ENCODE results near the gene TNFRSF12A.

The TNFRSF12A gene

GRCh38 chr16:3000540-3000939, 19.6 kb upstream of the TNFRSF12A start:
- ChIA-PET CTCF (interaction anchor here (3.9 kb wide), 1 partner anchor 27 kb away, joined by 19 read pairs; no protein-coding TSS in a partner anchor), POLR2A (ENCODE audit: low non-redundant PET) (interaction anchor here (1.2 kb wide), 1 partner anchor 27 kb away, joined by 3 read pairs; no protein-coding TSS in a partner anchor)
- no peak overlapping the region for H3K27ac ChIP-seq
- no peak for TF ChIP-seq CTCF (conservative IDR thresholded peaks at IDR 0.05; ENCODE audit: low read depth)
- no peak for DNase-seq (ENCODE audit: low spot score)

GRCh38 chr16:3001316-3001715, 18.9 kb upstream of the TNFRSF12A start:
- POLR2A ChIA-PET (ENCODE audit: low non-redundant PET): interaction anchor here (1.2 kb wide), 1 partner anchor 27 kb away, joined by 3 read pairs; no protein-coding TSS in a partner anchor
- CTCF ChIA-PET: interaction anchor here (2.5 to 3.9 kb wide), 2 partner anchors 27 to 30 kb away, joined by 10 to 19 read pairs; no protein-coding TSS in a partner anchor
- no peak overlapping the region for H3K27ac ChIP-seq
- TF ChIP-seq CTCF (conservative IDR thresholded peaks at IDR 0.05; ENCODE audit: low read depth): no peak
- no peak for DNase-seq (ENCODE audit: low spot score)

- peak; percentile 86 for TF ChIP-seq CTCF (conservative IDR thresholded peaks at IDR 0.05; ENCODE audit: low read depth)
- POLR2A ChIA-PET (ENCODE audit: low non-redundant PET): interaction anchor here (2.1 to 3.1 kb wide), 2 partner anchors 18 to 24 kb away, joined by 6 to 48 read pairs; partner anchors contain the start of genes HCFC1R1, THOC6 and TNFRSF12A
- CTCF ChIA-PET: interaction anchor here (0.6 to 3.9 kb wide), 8 partner anchors 10 to 199 kb away, joined by 3 to 19 read pairs (median 6); partner anchors contain the start of gene TNFRSF12A
- peak; percentile 99 for DNase-seq (ENCODE audit: low spot score)
- H3K27ac ChIP-seq: no peak overlapping the region
Measured at GRCh38 chr16:3003582-3004270, 16.4 kb upstream of the TNFRSF12A start.

- DNase-seq (ENCODE audit: low spot score): no peak
- no peak overlapping the region for H3K27ac ChIP-seq
- TF ChIP-seq CTCF (conservative IDR thresholded peaks at IDR 0.05; ENCODE audit: low read depth): no peak
Measured at GRCh38 chr16:3004319-3004718, 15.8 kb upstream of the TNFRSF12A start.

GRCh38 chr16:3004781-3005284, 15.3 kb upstream of the TNFRSF12A start:
- CTCF ChIA-PET: interaction anchor here (1.7 kb wide), 1 partner anchor 9 kb away, joined by 6 read pairs; no protein-coding TSS in a partner anchor
- POLR2A ChIA-PET (ENCODE audit: low non-redundant PET): interaction anchor here (2.1 to 3.1 kb wide), 2 partner anchors 17 to 23 kb away, joined by 6 to 48 read pairs; partner anchors contain the start of genes HCFC1R1, THOC6 and TNFRSF12A
- TF ChIP-seq CTCF (conservative IDR thresholded peaks at IDR 0.05; ENCODE audit: low read depth): no peak
- no peak overlapping the region for H3K27ac ChIP-seq
- DNase-seq (ENCODE audit: low spot score): no peak

More at GRCh38 chr16:3004319-3004718, 15.8 kb upstream of the TNFRSF12A start:
- CTCF ChIA-PET: interaction anchor here (0.6 to 3.9 kb wide), 6 partner anchors 10 to 199 kb away, joined by 3 to 19 read pairs (median 6); partner anchors contain the start of gene TNFRSF12A
- POLR2A ChIA-PET (ENCODE audit: low non-redundant PET): interaction anchor here (2.1 to 3.1 kb wide), 2 partner anchors 18 to 24 kb away, joined by 6 to 48 read pairs; partner anchors contain the start of genes HCFC1R1, THOC6 and TNFRSF12A

All from RWPE1 (cell line).